ENCODE data around the gene CTRB1.
"Not testable (repeated sequence)": the region's sequence is repeated elsewhere in the genome, so short reads cannot be mapped to it uniquely, and the experiment has no call there.

CTRB1 gene

DNA sequence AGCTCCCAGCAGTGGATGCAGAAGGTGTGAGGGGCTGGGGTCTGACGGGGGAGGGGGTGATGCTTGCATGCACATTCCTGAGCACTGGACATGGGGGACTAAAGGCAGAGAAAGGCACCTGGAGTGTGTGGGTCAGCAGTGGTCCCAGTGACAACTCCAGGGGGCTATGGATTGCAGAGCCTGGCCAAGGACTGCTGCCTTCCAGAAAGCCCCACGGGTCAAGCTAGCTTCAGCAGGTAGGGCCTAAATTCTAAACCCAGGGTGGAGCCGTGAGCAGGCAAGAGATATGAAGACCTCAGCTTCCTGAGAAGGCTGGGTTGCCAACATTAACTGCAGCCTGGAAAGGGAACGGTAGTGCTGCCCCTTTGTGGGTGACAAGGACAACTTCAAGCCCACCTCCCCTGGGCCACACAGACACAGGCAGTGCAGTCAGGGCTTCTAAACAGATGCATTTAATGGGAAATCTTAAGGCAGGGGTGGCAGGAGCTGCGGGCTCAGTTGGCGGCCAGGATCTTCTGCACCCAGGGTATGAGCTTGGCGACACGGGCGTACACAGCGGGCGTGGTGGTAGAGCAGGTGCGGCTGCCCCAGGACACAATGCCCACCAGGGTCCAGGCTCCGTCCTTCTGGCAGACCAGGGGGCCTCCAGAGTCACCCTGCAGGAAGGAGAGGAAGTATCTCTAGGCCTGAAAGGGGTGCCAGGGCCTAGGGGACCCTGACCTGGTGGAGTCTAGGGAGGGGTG is 14.9 kb upstream of the CTRB1 start:
- Histone ChIP-seq H3K4me3 (no peak overlapping the region), H3K27ac (no peak overlapping the region)

DNA sequence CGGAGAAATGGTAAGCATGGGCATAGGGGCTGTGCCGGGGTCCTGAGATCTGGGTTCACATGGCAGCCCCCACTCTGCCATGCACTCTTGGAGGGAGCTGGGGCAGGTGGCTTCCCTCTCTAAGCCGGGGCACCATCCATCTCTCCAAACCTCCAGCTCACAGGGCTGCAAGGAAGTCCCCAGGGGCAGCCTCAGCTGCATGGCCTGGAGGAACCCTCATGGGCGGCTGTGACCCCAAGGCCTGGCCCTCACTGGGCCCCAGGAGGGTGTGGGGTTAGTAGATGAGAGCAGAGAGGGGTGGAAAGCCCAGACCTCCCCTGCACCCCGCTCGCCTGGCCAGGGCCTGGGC is 14.4 kb upstream of the CTRB1 start:
- H3K27ac ChIP-seq, result no peak overlapping the region

DNA sequence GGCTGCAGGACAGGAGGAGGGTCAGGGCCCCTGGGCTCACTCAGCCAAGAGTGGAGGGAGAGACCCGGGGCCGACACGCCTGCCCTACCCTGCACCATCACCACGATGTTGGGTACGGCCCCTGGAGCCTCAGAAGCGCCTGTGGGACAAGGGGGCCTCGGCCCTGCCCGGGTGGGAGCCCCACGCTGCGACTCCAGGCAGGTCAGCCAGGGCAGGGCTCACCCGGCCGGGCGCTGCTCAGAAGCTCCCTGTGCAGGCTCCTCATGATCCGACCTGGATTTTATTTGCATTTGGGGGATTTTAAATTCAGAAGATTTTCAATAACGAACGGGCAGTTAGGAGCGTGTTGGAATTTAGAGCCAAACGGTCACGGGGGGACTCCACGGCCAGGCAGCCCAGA is 13.9 kb upstream of the CTRB1 start:
- not testable (repeated sequence) for H3K4me3 ChIP-seq, H3K27ac ChIP-seq

More for the DNA sequence above, 14.4 kb upstream of the CTRB1 start:
- no peak overlapping the region for H3K4me3 ChIP-seq

DNA sequence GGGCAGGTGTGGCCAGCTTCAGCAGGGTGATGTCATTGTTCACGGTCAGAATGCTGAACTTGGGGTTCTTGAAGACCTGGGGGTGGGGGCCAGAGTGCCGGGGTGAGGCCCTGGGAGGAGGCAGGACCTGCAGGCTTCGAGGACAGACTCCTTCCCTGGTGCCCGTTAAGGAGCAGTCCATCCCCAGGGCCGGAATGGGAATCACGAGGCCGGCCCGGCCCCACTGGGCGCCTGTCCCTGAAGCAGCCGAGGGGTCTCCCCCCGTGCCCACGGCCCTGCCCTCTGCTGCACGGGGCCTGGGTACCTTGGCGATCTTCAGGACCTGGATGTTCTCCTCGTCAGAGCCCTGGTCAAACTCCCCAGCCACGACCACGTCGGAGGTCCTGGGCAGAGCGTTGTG is 13.3 kb upstream of the CTRB1 start:
- H3K27ac ChIP-seq, H3K4me3 ChIP-seq: not testable (repeated sequence)

DNA sequence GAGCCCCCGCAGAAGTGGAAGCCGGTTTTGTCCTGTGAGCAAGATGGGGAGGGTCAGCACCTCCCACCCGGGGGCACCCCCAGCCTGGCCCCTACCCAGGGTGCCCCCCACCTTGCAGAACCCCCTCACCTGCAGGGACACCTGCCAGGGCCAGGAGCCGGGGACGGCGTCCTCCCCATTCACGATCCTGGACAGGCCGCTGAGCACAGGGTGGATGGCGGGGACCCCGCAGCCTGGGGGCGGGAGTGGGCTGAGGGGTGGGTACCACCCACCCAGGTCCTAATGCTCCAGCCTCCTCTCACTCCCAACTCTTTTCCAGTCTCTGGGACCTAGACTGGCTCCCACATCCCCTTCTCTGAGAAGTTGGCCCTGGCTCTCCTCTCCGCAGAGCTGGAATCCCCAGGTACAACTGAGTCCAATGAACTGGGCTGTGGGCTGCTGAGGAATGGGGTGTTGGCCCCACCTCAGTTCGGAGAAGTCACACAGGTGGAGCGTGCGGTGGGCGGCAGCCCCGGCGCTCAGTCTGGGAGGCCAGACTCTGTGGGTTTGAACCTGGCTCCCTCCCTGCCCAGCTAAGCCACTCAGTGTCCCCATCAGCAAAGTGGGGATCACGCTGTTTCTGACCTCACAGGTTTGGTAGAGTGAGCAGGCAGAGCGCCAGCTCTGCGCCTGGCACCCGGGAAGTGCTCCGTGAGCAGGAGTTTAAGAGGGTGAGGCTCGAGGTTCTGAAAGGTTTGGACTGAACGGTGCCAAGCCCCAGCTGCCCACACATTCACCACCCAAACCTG is 12.6 kb upstream of the CTRB1 start:
- not testable (repeated sequence) for H3K4me3 ChIP-seq, H3K27ac ChIP-seq

DNA sequence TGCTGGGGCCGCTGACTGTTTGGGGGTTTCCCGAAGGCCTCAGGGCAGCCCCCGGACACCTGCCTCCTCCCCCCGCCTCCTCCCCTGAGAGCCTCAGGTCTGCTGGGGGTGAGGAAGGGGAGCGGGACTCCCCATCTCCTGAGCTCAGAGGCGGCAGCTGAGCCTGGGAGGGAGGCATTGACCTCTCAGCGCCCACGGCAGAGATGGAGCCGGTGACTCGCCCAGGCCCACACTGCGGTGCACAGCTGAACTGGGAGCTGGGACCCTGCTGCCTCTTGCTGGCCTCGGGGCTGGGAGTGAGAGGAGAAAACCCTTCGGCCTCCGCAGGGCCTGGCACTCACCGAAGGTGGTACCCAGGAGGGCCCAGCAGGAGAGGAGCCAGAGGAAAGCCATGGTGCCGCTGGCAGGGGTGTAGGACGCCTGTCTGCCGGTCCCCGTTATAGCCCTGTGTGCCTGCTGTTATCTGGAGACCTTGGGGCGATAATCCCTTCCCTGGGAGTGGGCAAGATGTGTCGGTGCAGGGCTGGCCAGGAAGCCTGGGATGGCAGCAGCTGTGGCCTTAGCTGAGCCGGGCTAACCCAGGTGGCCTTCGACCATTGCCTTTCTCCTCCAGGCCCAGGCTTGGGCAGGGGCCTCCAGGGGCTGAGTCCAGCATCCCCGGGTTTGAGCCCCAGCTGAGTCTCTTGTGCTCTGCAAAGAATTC is 11.9 kb upstream of the CTRB1 start, which contains the start of gene CTRB2:
Gene CTRB2 (minus strand): TSS at position 413 of the 703 bp plus-strand sequence. CDS start 20 bp downstream, at position 393.
- Histone ChIP-seq H3K27ac (no peak within 1 kb of the TSS), H3K4me3 (no peak within 1 kb of the TSS)

DNA sequence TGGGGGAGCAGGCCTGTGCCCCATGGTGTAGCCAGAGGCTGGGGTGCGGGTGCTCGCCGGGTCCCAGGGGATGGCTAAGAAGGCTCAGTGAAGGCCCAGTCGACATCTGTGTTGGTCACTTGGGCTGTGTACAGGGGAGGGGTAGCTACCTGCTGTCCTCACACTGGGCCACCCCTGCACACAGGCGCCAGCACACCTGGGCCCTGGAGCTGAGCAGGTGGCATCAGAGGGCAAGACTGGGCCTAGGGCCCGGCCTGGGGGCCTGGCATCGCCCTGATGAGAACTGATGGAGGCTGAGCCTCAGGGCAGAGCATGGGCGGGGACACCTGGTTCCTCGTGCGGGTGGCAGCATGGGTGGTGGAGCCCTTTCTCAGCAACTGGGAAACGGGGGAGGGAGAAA is 11.0 kb upstream of the CTRB1 start:
- H3K4me3 ChIP-seq, result no peak overlapping the region
- no peak overlapping the region for H3K27ac ChIP-seq

DNA sequence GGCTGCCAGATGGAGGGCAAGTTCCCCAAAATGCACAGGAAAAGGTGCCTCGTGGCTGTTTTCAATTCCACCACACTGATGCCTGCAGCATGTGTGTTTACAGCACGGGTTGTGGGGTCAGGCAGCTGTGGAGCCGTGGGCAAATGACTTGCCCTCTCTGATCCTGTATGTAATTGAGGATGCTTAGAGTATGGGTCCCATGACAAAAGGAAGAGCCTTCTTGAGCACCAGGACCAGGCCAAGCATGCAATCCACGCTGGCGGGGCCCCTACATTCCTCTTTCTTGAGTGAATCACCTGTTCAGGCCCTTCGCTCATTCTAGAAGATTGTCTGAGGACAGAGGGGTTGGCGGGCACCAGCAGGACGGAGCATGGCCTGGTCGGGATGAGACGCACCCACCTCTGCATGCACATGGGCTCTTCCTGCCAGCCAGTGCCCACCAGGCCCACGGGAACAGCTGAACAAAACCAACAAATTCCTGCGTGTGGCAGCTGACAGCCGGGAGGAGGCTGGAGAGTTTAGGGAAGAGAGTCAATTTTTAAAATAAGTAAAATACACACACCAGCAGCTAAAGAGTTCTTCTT is 10.5 kb upstream of the CTRB1 start:
- H3K4me3 ChIP-seq, result no peak overlapping the region
- H3K27ac ChIP-seq, result no peak overlapping the region

DNA sequence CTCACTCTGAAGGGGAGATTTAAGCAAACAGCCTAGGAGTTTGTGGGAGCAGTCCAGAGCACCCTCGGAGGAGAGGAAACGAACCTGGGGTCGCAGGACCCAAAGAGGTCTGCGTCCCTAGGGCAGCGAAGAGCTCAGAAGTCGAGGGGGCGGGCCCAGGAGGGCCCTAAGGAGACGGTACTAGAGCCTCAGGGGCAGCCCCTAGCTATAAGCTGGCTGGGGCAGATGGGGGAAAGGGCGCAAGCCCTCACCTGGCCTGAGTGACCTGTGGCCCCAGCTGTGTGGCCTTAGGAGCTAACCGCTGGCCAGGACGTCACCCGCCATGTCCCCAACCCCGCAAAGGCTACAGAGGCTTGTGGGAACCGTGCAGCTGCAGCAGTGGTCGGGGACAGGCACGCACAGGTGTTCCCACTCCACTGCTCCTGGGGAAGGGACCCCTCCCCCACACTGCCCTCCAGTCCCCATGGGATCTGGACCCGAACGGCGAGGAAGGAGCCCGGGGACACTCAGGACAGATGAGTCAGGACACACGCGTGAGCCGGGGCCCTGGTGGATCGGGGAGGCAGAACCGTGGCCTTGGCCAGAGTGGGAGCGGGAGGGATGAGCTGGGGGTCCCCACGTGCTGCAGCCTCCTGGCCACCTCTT is 9.8 kb upstream of the CTRB1 start:
- Histone ChIP-seq H3K4me3 (no peak overlapping the region), H3K27ac (no peak overlapping the region)

DNA sequence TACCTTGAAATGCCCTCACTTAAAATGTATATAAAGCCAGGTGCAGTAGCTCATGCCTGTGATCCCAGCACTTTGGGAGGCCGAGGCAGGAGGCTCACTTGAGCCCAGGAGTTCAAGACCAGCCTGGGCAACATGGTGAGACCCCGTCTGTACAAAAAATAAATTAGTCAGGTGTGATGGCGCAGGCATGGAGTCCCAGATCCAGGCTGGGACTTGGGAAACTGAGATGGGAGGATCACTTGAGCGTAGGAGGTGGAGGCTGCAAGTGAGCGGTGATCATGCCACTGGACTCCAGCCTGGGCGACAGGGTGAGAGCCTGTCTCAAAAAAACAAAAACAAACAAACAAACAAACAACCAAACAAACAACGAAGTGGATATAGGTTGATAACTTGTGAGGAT is 9.3 kb upstream of the CTRB1 start:
- H3K4me3 ChIP-seq, H3K27ac ChIP-seq: not testable (repeated sequence)

DNA sequence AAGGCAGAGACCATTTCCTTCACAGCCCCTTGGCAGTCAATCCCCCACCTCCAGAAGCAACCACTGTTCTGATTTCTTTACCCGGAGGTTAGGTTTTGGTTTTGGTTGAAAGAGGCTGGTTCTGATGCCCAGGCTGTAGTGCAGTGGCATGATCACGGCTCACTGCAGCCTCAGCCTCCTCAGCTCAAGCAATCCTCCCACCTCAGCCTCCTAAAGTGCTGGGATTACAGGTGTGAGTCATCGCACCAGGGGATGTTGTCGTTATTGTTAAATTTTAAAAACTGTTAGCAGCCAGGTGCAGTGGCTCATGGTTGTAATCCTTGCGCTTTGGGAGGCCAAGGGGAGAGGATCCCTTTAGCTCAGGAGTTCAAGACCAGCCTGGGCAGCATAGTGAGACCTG is 8.8 kb upstream of the CTRB1 start:
- Histone ChIP-seq H3K27ac (no peak overlapping the region), H3K4me3 (no peak overlapping the region)

DNA sequence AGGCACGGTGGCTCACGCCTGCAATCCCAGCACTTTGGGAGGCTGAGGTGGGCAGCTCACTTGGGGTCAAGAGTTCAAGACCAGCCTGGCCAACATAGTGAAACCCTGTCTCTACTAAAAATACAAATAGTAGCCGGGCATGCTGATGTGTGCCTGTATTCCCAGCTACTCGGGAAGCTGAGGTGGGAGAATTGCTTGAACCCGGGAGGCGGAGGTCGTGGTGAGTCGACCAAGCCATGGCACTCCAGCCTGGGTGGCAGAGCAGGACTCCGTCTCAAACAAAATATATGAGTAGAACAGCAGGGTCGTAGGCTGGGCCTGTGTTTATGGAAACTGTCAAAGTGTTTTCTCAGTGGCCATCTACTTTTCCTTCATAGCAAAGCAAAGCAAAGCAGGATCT is 7.5 kb upstream of the CTRB1 start:
- not testable (repeated sequence) for H3K4me3 ChIP-seq, H3K27ac ChIP-seq

DNA sequence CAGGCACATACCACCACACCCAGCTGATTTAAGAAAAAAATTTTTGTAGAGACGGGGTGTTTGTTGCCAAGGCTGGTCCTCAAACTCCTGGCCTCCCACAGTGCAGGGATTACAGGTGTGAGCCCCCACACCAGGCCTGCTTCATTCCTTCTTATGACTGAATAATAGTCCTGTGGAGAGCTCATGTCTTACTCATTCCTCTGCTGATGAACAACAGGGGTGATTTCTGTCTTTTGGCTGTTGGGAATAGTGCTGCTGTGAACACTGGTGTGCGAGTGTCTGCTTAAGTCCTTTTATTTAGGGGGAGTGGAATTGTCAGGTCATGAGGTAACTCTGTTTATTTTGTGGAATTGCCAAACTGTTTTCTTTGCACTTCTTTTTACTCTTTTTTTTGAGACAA is 2.7 kb upstream of the CTRB1 start:
- H3K4me3 ChIP-seq, result no peak overlapping the region
- H3K27ac ChIP-seq, result no peak overlapping the region

DNA sequence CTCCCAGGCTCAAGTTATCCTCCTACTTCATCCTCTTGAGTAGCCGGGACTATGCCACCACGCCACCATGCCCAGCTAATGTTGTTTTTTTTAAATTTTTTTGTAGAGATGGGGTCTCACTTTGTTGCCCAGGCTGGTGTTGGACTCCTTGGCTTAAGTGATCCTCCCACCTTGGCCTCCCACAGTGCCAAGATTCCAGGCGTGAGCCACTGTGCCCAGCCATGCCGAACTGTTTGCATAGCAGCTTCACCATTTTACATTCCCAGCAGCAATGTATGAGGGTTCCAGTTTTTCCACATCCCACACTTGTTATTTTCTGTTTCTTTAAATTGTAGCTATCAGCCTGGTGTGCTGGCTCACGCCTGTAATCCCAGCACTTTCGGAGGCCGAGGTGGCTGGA is 2.2 kb upstream of the CTRB1 start:
- no peak overlapping the region for H3K4me3 ChIP-seq
- H3K27ac ChIP-seq, result no peak overlapping the region

DNA sequence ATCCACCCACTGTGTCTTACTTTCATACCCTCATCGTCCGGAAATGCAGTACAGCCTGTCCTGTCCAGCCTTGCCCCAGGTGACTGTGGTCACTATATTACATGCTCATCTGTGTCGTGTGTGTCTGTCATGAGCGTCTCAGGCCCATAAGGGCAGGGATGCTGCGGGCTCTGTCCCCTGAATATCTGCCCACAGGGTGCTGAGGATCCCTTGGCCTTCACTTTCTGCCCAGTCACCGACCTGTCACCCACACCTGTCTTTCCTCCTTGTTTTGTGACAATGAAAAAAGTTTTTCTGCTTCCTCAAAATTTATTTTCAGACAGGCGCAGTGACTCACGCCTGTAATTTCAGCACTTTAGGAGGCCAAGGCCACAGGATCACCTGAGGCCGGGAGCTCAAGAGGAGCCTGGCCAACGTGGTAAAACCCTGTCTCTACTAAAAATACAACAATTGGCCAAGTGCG is 1.4 kb upstream of the CTRB1 start:
- Histone ChIP-seq H3K27ac (no peak overlapping the region), H3K4me3 (no peak overlapping the region)

DNA sequence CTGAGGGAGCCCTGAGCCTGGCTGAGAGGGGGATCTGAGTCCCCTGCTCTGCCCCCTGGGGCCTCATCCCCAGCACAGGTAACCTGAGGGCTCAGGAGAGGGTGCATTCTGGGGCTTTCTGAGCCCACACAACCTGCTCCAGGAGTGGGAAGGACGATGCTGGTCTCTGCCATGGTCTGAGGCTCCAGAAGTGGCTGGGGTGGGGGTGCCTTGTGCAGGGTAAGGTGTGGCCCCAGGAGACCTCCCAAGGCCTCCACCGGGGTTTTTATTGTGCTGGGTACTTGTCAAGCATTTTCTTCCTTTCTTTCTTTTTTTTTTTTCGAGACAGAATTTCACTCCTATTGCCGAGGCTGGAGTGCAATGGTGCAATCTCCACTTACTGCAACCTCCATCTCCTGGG is 300 bp downstream of the CTRB1 start:
- no peak overlapping the region for H3K4me3 ChIP-seq
- no peak overlapping the region for H3K27ac ChIP-seq

DNA sequence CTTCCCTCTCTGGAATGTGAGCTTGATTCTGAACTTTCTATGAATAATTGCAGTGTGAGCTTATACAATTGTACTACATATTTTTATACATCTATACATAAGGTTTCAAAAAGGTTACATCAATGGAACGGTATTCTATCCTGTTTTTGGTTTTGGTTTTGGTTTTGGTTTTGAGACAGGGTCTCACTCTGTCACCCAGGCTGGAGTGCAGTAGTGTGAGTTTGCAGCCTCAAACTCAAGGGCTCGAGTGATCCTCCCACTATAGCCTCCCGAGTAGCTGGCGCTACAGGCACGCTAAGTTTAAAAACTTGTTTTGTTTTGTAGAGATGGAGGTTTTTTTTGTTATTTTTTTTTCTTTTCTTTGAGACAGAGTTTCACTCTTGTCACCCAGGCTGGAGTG is 1.1 kb downstream of the CTRB1 start:
- peak overlapping the region in 2 of 21 experiments; percentile 5 to 12 for H3K27ac ChIP-seq
- no peak overlapping the region for H3K4me3 ChIP-seq

DNA sequence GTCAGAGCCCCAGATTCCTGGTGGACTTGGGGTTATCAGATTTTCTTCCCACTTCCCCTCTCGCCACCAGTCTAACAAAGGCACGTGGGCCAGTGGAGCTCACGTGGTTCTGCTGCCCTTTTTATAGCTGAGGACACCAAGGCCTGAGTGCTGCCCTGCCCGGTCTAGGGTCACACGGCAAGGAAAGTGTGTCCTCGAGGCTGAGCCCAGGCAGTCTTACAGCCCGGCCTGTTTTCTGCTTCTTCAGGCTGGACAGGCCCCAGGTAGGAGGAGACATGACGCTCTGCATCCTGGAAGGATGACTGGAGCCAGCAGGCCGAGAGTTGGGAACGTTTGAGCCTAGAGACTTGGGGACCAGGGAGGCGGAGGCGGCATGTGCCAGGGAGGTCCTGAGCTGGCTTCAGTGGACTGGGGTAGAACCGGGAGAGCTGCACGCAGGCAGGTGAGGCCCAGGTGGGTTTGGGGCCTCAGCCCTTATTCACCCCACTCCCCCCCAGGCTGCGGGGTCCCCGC is 3.5 kb downstream of the CTRB1 start:
- Histone ChIP-seq H3K27ac (no peak overlapping the region), H3K4me3 (no peak overlapping the region)

DNA sequence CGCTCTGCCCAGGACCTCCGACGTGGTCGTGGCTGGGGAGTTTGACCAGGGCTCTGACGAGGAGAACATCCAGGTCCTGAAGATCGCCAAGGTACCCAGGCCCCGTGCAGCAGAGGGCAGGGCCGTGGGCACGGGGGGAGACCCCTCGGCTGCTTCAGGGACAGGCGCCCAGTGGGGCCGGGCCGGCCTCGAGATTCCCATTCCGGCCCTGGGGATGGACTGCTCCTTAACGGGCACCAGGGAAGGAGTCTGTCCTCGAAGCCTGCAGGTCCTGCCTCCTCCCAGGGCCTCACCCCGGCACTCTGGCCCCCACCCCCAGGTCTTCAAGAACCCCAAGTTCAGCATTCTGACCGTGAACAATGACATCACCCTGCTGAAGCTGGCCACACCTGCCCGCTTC is 4.3 kb downstream of the CTRB1 start:
- H3K4me3 ChIP-seq, H3K27ac ChIP-seq: not testable (repeated sequence)

Measured in skin epidermis (tissue), 12 donors.